Amniotic stem cell (primary cell): ENCODE data around the gene PI4K2A.

Source experiments
- DNase-seq: peaks from one replicate; lab custom pipeline; 2025; lab: John Stamatoyannopoulos, UW

Gene PI4K2A

GRCh38 chr10:97640174-97640867, at the start of gene PI4K2A:
Gene PI4K2A (plus strand): TSS chr10:97640671. CDS start chr10:97640743, 72 bp downstream.
- DNase-seq, result peak; percentile 97

- DNase-seq, result no peak
These were observed 49.5 kb upstream of the PI4K2A start for GRCh38 chr10:97590748-97591495.

- no peak for DNase-seq
These were observed 47.0 kb upstream of the PI4K2A start for GRCh38 chr10:97593421-97593820.

- DNase-seq, result peak; percentile 51
These were observed 44.1 kb upstream of the PI4K2A start for GRCh38 chr10:97596101-97597082.

GRCh38 chr10:97597778-97598177, 42.7 kb upstream of the PI4K2A start:
- no peak for DNase-seq

GRCh38 chr10:97598407-97599271, 41.8 kb upstream of the PI4K2A start:
- no peak for DNase-seq

- DNase-seq, result no peak
These were observed 41.2 kb upstream of the PI4K2A start for GRCh38 chr10:97599272-97599619.

- no peak for DNase-seq
These were observed 39.9 kb upstream of the PI4K2A start for GRCh38 chr10:97600616-97601015.

GRCh38 chr10:97601268-97602215, 38.9 kb upstream of the PI4K2A start:
- DNase-seq, result no peak

- no peak for DNase-seq
These were observed 33.3 kb upstream of the PI4K2A start for GRCh38 chr10:97607095-97607636.

- DNase-seq, result no peak
These were observed 31.4 kb upstream of the PI4K2A start for GRCh38 chr10:97608991-97609561.

GRCh38 chr10:97611473-97611872, 29.0 kb upstream of the PI4K2A start:
- DNase-seq, result no peak

GRCh38 chr10:97612386-97612785, 28.1 kb upstream of the PI4K2A start:
- peak; percentile 50 for DNase-seq

- DNase-seq, result no peak
These were observed 22.2 kb upstream of the PI4K2A start for GRCh38 chr10:97618285-97618684.

- DNase-seq, result no peak
These were observed 21.7 kb upstream of the PI4K2A start for GRCh38 chr10:97618733-97619132.

GRCh38 chr10:97623277-97623676, 17.2 kb upstream of the PI4K2A start:
- DNase-seq, result no peak

GRCh38 chr10:97627731-97628130, 12.7 kb upstream of the PI4K2A start:
- no peak for DNase-seq

GRCh38 chr10:97628228-97628627, 12.2 kb upstream of the PI4K2A start:
- DNase-seq, result no peak

- DNase-seq, result no peak
These were observed 11.2 kb upstream of the PI4K2A start for GRCh38 chr10:97629289-97629688.

GRCh38 chr10:97631098-97631497, 9.4 kb upstream of the PI4K2A start:
- no peak for DNase-seq
